ENCODE results near the gene SLC2A4RG. TPM values are rescaled to one million over a fixed set of nuclear protein-coding genes. Genes with fewer than 3 reads are reported as not detected.

The SLC2A4RG gene
- polyA plus RNA-seq, 1 of the 3 experiments (the other 2 are of a cell fraction): 90.9 TPM

- POLR2A ChIA-PET: interaction anchor here (1.1 to 3.4 kb wide), 2 partner anchors 12 to 32 kb away, joined by 4 to 22 read pairs; partner anchors contain the start of genes ARFRP1 and ZGPAT
These were observed 43.9 kb upstream of the SLC2A4RG start for GRCh38 chr20:63695424-63696305.

More at GRCh38 chr20:63695424-63696305, 43.9 kb upstream of the SLC2A4RG start:
- peak; percentile 41 for DNase-seq
- Histone ChIP-seq H3K27ac (ENCODE audit: low read depth in 2 of 2, low read length in 1 of 2) (peak overlapping the region in 1 of 2 experiments; percentile 47; a peak in 1 of 4 replicates), H3K4me3 (ENCODE audit: low read depth in 2 of 2, low read length in 1 of 2) (no peak overlapping the region), H3K9me2 (no peaks in the 10 kb centered on the region), H3K9me3 (no peaks in the 10 kb centered on the region), H3K9ac (no peak overlapping the region), H3K4me1 (ENCODE audit: control insufficient read depth in 1 of 2, insufficient read depth in 2 of 2, low read depth in 1 of 2, low read length in 1 of 2) (peaks cover 19 to 22% of the 10 kb centered on the region in 2 experiments; a peak in 3 of 4 replicates), H2AFZ (ENCODE audit: low read depth) (no peak overlapping the region), H3K36me3 (replicated peaks in 1 of 2; ENCODE audit: control insufficient read depth in 1 of 2, insufficient read depth in 2 of 2, low read length in 1 of 2) (peaks cover 0 to 9% of the 10 kb centered on the region in 2 experiments), H3F3A (replicated peaks; ENCODE audit: insufficient read depth) (no peaks in the 10 kb centered on the region), H3K4me2 (no peak overlapping the region), H4K20me1 (ENCODE audit: insufficient read depth) (no peaks in the 10 kb centered on the region), H3K79me2 (ENCODE audit: insufficient read depth) (no peaks in the 10 kb centered on the region), H3K27me3 (ENCODE audit: insufficient read depth) (no peaks in the 10 kb centered on the region)
- CTCF ChIA-PET: no interaction called here
- TF ChIP-seq, protein P1, sequence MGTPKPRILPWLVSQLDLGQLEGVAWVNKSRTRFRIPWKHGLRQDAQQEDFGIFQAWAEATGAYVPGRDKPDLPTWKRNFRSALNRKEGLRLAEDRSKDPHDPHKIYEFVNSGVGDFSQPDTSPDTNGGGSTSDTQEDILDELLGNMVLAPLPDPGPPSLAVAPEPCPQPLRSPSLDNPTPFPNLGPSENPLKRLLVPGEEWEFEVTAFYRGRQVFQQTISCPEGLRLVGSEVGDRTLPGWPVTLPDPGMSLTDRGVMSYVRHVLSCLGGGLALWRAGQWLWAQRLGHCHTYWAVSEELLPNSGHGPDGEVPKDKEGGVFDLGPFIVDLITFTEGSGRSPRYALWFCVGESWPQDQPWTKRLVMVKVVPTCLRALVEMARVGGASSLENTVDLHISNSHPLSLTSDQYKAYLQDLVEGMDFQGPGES (IDR thresholded peaks at IDR 0.05; ENCODE audit: low read depth, low read length): no peak
- TF ChIP-seq POLR2AphosphoS5 (IDR thresholded peaks at IDR 0.05; ENCODE audit: low read depth, low read length) (no peak), EZH2phosphoT487 (IDR thresholded peaks at IDR 0.05; ENCODE audit: borderline replicate concordance, low read depth) (no peak), GABPA (IDR thresholded peaks at IDR 0.05; ENCODE audit: low read depth) (no peak), ELF1 (IDR thresholded peaks at IDR 0.05) (no peak), FOXM1 (IDR thresholded peaks at IDR 0.05; ENCODE audit: low read depth) (no peak), NRF1 (IDR thresholded peaks at IDR 0.05; ENCODE audit: low read depth, low read length) (no peak), MAX (IDR thresholded peaks at IDR 0.05; ENCODE audit: low read depth) (no peak), JUND (IDR thresholded peaks at IDR 0.05) (no peak), REST (IDR thresholded peaks at IDR 0.05; ENCODE audit: low read depth, low read length) (no peak), FOXJ3 (CRISPR knock-in tag; IDR thresholded peaks at IDR 0.05) (no peak), RXRA (IDR thresholded peaks at IDR 0.05; ENCODE audit: borderline replicate concordance, low read depth) (no peak), TAF1 (IDR thresholded peaks at IDR 0.05; ENCODE audit: borderline replicate concordance, low read depth, low read length) (no peak)
- 92% methylated on average over 12 of the region's 25 CpGs for WGBS (ENCODE audit: low lambda C conversion rate)

All from SK-N-SH (cell line).